22Rv1 (cell line): ENCODE results near the gene SPATS2L.

Experiments
- ZFX ChIP-seq: fragments of 450-650 bp; IDR thresholded peaks from 2 replicates; pipeline ENCODE4 v1.6.1; 2017; ENCODE audit warnings: antibody characterized with exemption, borderline replicate concordance
- TF ChIP-seq, protein P1 (sequence below): fragments of 450-650 bp; IDR thresholded peaks from 2 replicates; pipeline ENCODE4 v1.5.1; 2017; ENCODE audit warnings: mild to moderate bottlenecking

DNA sequence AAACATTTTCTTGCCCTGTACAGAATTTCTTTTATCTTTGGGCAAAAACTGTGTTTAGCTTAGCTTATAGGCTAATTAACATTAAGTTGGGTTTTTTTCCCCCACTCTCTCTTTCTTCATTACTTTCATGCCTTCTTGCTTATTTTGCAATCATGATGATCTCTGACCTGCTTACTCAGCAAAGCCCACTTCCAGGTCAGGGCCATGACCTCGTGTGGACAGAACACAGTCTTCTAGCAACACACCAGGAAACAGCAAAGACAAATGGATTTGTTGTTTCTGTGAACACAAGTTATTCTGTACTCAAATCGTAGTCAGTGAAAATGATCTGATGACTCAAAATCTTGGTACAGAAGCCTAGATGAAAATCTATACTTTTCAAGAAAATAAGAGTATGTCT lies 60.7 kb downstream of the SPATS2L start:
- TF ChIP-seq, protein P1, sequence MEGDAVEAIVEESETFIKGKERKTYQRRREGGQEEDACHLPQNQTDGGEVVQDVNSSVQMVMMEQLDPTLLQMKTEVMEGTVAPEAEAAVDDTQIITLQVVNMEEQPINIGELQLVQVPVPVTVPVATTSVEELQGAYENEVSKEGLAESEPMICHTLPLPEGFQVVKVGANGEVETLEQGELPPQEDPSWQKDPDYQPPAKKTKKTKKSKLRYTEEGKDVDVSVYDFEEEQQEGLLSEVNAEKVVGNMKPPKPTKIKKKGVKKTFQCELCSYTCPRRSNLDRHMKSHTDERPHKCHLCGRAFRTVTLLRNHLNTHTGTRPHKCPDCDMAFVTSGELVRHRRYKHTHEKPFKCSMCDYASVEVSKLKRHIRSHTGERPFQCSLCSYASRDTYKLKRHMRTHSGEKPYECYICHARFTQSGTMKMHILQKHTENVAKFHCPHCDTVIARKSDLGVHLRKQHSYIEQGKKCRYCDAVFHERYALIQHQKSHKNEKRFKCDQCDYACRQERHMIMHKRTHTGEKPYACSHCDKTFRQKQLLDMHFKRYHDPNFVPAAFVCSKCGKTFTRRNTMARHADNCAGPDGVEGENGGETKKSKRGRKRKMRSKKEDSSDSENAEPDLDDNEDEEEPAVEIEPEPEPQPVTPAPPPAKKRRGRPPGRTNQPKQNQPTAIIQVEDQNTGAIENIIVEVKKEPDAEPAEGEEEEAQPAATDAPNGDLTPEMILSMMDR, result no peak
- TF ChIP-seq ZFX, result no peak
